HG03280 (cell line): ENCODE measurements around the gene SEMA6C.

ENCODE experiments used
- ATAC-seq: cut with Tn5 transposase; IDR thresholded peaks from one replicate; pipeline ENCODE4 v1.9.1; 2021; ENCODE audit warnings: mild to moderate bottlenecking, moderate library complexity; ENCODE audit not compliant: unreplicated experiment

SEMA6C gene

GRCh38 chr1:151158751-151159251 is 12.4 kb upstream of the SEMA6C start:
- no peak for ATAC-seq

- ATAC-seq = no peak
Measured at GRCh38 chr1:151158326-151158725, 11.9 kb upstream of the SEMA6C start.

- ATAC-seq = no peak
Measured at GRCh38 chr1:151157067-151157531, 10.7 kb upstream of the SEMA6C start.

GRCh38 chr1:151156515-151156819 is 10.0 kb upstream of the SEMA6C start, which contains the start of gene TNFAIP8L2:
Gene TNFAIP8L2, plus strand, starts transcription at chr1:151156649. Its CDS starts 2,049 bp downstream, at chr1:151158698.
- peak; percentile 71 for ATAC-seq

GRCh38 chr1:151147665-151148064 is 1.2 kb upstream of the SEMA6C start:
- ATAC-seq = no peak

- no peak for ATAC-seq
Measured at GRCh38 chr1:151147132-151147503, 687 bp upstream of the SEMA6C start.

- no peak for ATAC-seq
Measured at GRCh38 chr1:151146072-151146411, 389 bp downstream of the SEMA6C start.

- ATAC-seq = no peak
Measured at GRCh38 chr1:151145304-151146071, 943 bp downstream of the SEMA6C start.

- no peak for ATAC-seq
Measured at GRCh38 chr1:151144474-151145303, 1.7 kb downstream of the SEMA6C start.

- no peak for ATAC-seq
Measured at GRCh38 chr1:151143986-151144385, 2.4 kb downstream of the SEMA6C start.

- ATAC-seq = no peak
Measured at GRCh38 chr1:151143057-151143435, 3.4 kb downstream of the SEMA6C start.

- no peak for ATAC-seq
Measured at GRCh38 chr1:151142411-151143056, 3.9 kb downstream of the SEMA6C start.

GRCh38 chr1:151137789-151138188 is 8.6 kb downstream of the SEMA6C start:
- no peak for ATAC-seq

- no peak for ATAC-seq
Measured at GRCh38 chr1:151135433-151136385, 10.7 kb downstream of the SEMA6C start.

- ATAC-seq = no peak
Measured at GRCh38 chr1:151134991-151135390, 11.4 kb downstream of the SEMA6C start.

- ATAC-seq = no peak
Measured at GRCh38 chr1:151134396-151134795, 12.0 kb downstream of the SEMA6C start.

- no peak for ATAC-seq
Measured at GRCh38 chr1:151133018-151133806, 13.2 kb downstream of the SEMA6C start.

- ATAC-seq = no peak
Measured at GRCh38 chr1:151132335-151133017, 14.0 kb downstream of the SEMA6C start.

- ATAC-seq = no peak
Measured at GRCh38 chr1:151131701-151132334, 14.6 kb downstream of the SEMA6C start.
